Brain microvascular endothelial cell (primary cell): Measurements from ENCODE around the gene TNFRSF18.

Experiments used
- DNase-seq: peaks from one replicate; pipeline ENCODE4 v3.0.0-alpha.2; 2020
- H3K27ac ChIP-seq: fragments of 250-450 bp; sonication (Bioruptor Pico); 2 replicates; pipeline ENCODE4 v1.5.1; 2020; ENCODE audit warnings: mild to moderate bottlenecking, moderate library complexity
- H3K27me3 ChIP-seq: fragments of 250-450 bp; sonication (Bioruptor Pico); replicated peaks from 2 replicates; pipeline ENCODE4 v1.5.1; 2020; ENCODE audit warnings: mild to moderate bottlenecking
- H3K36me3 ChIP-seq: fragments of 250-450 bp; sonication (Bioruptor Pico); replicated peaks from 2 replicates; pipeline ENCODE4 v1.5.1; 2020; ENCODE audit warnings: mild to moderate bottlenecking
- H3K4me3 ChIP-seq: 2 replicates; pipeline ENCODE4 v1.5.1; 2011; ENCODE audit warnings: low read depth, mild to moderate bottlenecking, control low read depth, low read length, moderate library complexity
- CTCF ChIP-seq: IDR thresholded peaks from 2 replicates; pipeline ENCODE4 v1.5.1; 2011; ENCODE audit warnings: low read depth, mild to moderate bottlenecking, moderate library complexity, low read length, control low read depth, inconsistent platforms; ENCODE audit errors: missing control alignments
- in situ Hi-C: cut with HindIII; loops from 2 replicates; pipeline ENCODE4 v1.10.0; 2017; ENCODE audit warnings: low sequenced_read_pairs, low pct_ligation_motif_present

Gene TNFRSF18

GRCh38 chr1:1217621-1218523 lies 11.5 kb upstream of the TNFRSF18 start:
- Histone ChIP-seq H3K27ac (no peak overlapping the region), H3K27me3 (no peaks in the 10 kb centered on the region), H3K4me3 (no peak overlapping the region), H3K36me3 (peaks cover 55% of the 10 kb centered on the region)
- in situ Hi-C loops: no loop called here
- no peak for TF ChIP-seq CTCF
- no peak for DNase-seq

GRCh38 chr1:1216770-1217620 lies 10.6 kb upstream of the TNFRSF18 start:
- Histone ChIP-seq H3K4me3 (no peak overlapping the region), H3K36me3 (peaks cover 48% of the 10 kb centered on the region), H3K27ac (no peak overlapping the region), H3K27me3 (no peaks in the 10 kb centered on the region)
- TF ChIP-seq CTCF: no peak
- DNase-seq: no peak
- in situ Hi-C loops: no loop called here

- in situ Hi-C loops: no loop called here
- no peak for TF ChIP-seq CTCF
- no peak overlapping the region for H3K27ac ChIP-seq
- H3K36me3 ChIP-seq: peaks cover 40% of the 10 kb centered on the region
- H3K4me3 ChIP-seq: no peak overlapping the region
- no peaks in the 10 kb centered on the region for H3K27me3 ChIP-seq
- DNase-seq: no peak
Observed at GRCh38 chr1:1215881-1216605, 9.7 kb upstream of the TNFRSF18 start.

GRCh38 chr1:1215080-1215676 lies 8.8 kb upstream of the TNFRSF18 start:
- H3K27me3 ChIP-seq: no peaks in the 10 kb centered on the region
- in situ Hi-C loops: no loop called here
- DNase-seq: no peak
- TF ChIP-seq CTCF: no peak
- no peak overlapping the region for H3K4me3 ChIP-seq
- peaks cover 33% of the 10 kb centered on the region for H3K36me3 ChIP-seq
- no peak overlapping the region for H3K27ac ChIP-seq
